Left forelimb (tissue), 1 donor: ENCODE measurements around the gene FREY1.
A peak's percentile ranks its signal among the peaks of the same experiment; 100 is the strongest.
"Not testable (repeated sequence)": the region's sequence is repeated elsewhere in the genome, so short reads cannot be mapped to it uniquely, and the experiment has no call there.

ENCODE experiments used
- DNase-seq: peaks from one replicate; pipeline ENCODE4 v3.0.0-alpha.2; 2018; ENCODE audit warnings: low spot score

FREY1 gene

DNA sequence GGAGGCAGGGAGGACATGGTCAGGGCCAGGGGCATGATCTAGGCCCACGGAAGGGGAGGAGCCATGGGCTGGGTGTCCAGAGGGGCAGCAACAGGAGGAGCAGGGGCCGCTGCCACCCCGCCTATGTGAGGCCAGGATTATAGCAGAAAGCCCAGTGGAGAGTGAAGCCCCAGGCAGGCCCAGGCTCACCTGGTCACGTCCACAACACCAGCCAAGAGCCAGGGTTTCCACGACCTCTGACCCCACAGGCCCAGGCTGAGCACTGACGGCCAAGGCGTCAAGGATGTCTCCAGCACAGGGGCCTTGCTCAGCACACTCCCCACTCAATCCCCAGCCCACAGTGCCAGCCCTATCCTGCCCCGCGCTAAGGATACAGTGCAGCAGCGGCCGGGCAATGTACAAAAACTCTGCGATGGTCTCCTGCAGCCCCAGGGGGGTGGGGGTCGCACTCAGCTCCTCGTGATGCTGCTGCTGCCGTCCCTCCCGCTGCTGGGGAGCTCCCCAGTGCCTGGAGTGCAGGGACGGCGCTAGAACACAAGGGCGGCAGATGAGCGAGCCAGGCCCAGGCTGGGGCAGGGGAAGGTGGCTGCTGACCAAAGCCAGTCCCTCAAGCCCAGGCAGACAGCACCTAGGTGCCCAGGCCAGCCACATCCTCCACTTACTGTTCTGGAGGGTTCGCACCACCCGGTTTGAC, 7.0 kb upstream of the FREY1 start:
- DNase-seq, result no peak

DNA sequence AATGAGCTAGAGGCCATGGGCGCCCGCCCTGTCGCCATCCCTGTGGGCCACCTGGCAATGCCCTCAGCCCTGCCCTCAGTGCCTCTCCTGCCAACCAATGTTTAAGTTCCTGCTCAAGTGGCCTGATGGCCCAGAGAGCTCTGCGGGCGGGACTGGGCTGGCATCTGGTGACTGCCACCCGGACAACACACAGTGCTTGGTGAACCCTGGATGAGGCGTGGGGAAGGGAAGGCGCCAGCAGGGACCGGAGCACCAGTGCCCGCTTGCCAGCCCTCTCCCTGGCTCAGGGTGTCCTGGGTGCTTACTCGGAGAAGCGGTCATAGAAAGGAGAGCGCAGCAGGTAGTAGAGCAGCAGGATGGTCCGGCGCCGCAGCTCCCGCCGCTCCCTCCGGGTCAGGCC, 6.4 kb upstream of the FREY1 start:
- no peak for DNase-seq

- DNase-seq, result no peak
Measured at GRCh38 chr11:45910623-45911022, 3.6 kb upstream of the FREY1 start.

GRCh38 chr11:45909594-45910475, 2.8 kb upstream of the FREY1 start:
- no peak for DNase-seq

DNA sequence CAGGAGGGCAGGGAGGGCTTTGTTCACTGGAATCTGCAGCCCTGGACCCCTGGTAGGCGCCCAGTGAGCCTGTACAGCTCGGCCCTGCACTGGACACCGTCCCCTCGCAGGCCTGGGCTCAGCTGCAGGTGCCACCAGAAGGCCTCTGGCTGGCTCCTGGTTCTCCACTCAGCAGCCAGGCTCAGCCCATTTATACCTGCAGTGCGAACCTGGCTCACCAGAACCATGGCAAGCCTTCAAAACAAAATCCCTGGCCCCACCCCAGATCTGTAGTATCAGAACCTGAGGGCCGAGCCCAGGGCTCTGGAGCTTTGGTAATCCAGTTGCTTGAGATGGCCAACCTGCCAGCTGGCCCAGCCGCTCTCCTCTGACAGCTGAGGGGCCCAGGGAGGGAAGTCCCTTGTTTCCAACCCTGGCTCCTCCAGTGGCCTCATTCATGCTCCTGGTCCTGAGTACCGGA, 870 bp upstream of the FREY1 start:
- no peak for DNase-seq

DNA sequence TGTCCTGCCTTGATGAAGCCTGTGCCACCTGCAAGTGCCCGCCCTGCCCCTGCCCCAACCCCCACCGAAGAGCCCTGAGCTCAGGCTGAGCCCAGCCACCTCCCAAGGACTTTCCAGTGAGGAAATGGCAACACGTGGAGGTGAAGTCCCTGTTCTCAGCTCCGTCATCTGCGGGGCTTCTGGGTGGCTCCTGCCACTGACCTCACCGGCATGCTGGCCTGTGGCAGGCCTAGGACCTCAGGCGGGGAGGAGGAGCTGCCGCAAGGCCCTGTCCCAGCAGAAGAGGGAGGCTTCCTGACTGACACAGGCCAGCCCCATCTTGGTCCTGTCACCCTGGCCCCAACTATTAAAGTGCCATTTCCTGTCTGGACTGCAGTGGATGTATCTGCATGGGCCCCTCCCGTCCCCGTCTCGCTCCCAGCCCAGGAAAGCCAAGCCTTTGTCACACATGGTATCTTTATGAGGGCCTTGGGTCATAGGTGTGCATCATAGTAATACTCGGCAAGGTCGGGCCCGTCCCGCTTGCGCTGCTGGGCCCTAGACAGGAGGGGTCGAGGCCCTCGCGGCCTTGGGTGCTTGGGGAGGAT, 882 bp downstream of the FREY1 start:
- no peak for DNase-seq

DNA sequence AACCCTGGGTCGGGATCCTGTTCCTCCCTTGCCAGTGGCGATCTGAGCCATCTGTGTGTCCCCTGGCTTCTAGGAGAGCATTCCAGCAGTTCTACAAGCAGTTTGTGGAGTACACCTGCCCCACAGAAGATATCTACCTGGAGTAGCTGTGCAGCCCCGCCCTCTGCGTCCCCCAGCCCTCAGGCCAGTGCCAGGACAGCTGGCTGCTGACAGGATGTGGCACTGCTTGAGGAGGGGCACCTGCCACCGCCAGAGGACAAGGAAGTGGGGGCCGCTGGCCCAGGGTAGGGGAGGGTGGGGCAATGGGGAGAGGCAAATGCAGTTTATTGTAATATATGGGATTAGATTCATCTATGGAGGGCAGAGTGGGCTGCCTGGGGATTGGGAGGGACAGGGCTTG, 1.5 kb downstream of the FREY1 start:
- DNase-seq, result not testable (repeated sequence)

- DNase-seq, result no peak
Measured at GRCh38 chr11:45905095-45905494, 2.0 kb downstream of the FREY1 start.

- DNase-seq, result no peak
Measured at GRCh38 chr11:45904309-45904915, 2.7 kb downstream of the FREY1 start.

DNA sequence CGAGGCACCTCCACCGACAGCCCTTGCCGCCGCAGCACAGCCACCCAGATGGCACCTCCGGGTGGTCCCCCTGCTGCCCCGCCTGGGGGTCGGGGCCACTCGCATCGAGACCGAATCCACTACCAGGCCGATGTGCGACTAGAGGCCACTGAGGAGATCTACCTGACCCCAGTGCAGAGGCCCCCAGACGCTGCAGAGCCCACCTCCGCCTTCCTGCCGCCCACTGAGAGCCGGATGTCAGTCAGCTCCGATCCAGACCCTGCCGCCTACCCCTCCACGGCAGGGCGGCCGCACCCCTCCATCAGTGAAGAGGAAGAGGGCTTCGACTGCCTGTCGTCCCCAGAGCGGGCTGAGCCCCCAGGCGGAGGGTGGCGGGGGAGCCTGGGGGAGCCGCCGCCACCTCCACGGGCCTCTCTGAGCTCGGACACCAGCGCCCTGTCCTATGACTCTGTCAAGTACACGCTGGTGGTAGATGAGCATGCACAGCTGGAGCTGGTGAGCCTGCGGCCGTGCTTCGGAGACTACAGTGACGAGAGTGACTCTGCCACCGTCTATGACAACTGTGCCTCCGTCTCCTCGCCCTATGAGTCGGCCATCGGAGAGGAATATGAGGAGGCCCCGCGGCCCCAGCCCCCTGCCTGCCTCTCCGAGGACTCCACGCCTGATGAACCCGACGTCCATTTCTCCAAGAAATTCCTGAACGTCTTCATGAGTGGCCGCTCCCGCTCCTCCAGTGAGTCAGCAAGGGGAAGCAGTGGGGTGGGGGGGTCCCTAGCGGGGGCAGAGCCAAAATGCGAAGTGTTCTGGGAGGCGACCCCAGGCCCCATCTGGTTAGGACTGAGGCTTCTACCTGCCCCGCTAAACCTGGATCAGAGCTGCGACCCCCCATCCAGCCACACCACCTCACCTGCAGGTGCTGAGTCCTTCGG, 4.4 kb downstream of the FREY1 start:
- DNase-seq, result no peak

- DNase-seq, result no peak
Measured at GRCh38 chr11:45901626-45902025, 5.4 kb downstream of the FREY1 start.

- DNase-seq, result no peak
Measured at GRCh38 chr11:45900916-45901617, 6.0 kb downstream of the FREY1 start.

GRCh38 chr11:45900175-45900800, 6.8 kb downstream of the FREY1 start:
- DNase-seq, result not testable (repeated sequence)

DNA sequence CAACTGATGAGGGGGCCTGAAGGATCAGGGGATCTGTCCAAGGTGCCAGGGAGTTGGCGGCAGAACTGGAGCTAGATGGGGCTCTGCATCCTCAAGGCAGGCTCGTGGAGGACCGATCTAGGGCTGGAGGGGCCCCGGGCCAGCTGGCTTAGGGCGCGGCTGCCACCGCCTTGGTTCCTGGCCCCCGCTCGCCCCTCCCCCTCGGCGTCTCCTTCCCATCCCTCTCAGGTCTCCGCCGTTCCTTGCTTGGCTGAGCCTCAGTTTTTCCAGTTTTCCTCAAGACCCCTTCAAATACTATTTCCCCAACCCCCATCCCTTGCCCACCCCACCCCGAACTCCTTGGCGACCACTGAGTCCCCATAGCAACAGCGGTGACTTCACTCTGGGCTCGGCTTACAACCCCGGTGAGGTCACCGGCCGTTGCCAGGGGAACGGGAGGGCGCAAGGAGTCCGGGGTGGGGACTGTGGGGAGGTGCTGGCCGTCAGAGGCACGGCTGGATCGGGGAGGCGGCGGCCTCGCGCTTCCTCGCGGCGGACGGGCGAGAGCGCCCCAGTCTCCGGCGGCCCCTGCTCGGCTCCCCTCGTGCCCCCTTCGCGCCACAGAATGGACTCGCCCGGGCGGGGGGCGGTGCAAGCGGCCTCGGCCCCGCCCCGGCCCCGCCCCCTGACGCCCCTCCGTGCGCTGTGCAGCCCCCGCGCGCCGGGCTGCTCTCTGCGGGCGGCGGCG, 7.5 kb downstream of the FREY1 start:
- DNase-seq, result peak; percentile 92

DNA sequence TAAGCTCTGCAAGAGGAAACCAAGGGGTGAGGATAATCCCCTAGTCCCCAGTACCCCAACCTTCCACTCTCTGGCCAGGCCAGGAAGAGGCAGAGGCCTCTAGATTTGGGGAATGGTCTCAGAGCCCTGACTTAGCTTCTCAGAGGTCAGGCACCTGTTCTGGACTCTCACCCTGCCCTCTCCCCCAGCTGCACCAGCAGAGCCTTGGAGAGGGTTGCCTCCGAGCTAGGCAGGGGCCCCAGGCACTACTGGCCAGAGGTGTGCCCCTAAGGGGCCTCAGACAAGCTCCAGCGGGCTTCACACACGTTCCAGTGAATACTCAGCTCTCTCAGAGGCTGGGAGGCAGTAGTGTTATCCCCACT, 8.0 kb downstream of the FREY1 start:
- no peak for DNase-seq

DNA sequence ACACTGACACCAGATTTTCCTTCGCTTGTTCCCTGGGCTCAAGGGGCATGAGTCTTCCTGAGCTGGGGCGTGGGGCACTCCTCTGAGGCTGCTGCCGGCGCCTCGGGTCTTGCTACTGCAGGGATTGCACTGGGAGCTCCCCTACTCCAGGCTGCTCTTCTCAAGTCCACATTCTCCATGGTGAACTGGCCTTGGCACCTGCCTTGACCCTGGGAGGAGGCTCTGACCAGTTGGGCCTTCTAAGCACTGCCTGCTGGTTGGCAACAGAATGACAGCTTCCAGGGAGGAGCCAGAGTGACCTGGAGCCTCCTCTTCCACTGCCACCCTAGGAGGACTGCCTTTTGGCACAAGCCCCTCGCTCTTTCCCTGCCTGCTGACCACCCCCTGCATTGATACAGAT, 9.5 kb downstream of the FREY1 start:
- DNase-seq, result no peak

GRCh38 chr11:45896422-45896984, 10.6 kb downstream of the FREY1 start:
- DNase-seq, result peak; percentile 83

DNA sequence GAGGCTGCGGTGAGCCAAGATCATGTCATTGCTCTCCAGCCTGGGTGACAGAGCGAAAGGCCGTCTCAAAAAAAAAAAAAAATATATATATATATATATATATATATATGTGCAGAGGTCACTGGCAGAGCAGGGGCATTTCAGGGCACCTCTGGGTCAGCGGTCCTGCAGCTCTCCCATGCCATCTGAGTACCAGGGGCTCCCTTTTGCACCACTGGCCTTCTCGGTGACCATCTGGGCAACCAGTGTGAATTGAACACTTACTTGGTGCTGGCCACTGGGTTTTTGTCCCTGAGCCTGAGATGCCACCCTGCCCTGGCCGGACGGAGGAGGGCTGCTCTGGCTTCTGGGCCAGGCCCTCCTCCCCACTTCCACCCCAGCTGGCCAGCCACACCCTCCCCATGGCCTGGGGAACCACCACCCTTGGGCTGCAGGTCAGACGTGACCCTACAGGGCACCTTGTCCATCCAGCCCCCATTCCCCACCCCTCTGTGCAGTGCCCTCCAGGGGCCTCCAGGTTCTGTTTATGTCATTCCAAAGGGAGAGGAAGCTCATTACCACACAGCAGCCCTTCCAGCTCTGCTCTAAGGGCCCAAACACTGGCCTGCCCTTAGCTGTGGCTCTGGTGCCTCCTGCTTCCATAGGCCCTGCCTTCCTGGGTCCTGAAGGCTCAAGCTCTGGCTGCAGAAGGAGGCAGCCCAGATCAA, 11.4 kb downstream of the FREY1 start:
- no peak for DNase-seq
